Activated T-cell treated with anti-CD3 and anti-CD28 coated beads for 48 hours (primary cell): ENCODE results near the gene ZBTB46.

Experiments
- DNase-seq: peaks from one replicate; pipeline ENCODE4 v3.0.0-alpha.2; 2020; ENCODE audit warnings: low read depth

The ZBTB46 gene

GRCh38 chr20:63703976-63704748 lies 126.9 kb downstream of the ZBTB46 start:
- no peak for DNase-seq

GRCh38 chr20:63703471-63703975 lies 127.5 kb downstream of the ZBTB46 start:
- DNase-seq = no peak

GRCh38 chr20:63702751-63703470 lies 128.2 kb downstream of the ZBTB46 start:
- no peak for DNase-seq

GRCh38 chr20:63702036-63702665 lies 128.9 kb downstream of the ZBTB46 start:
- no peak for DNase-seq

GRCh38 chr20:63701329-63702035 lies 129.6 kb downstream of the ZBTB46 start:
- no peak for DNase-seq

GRCh38 chr20:63701051-63701328 lies 130.1 kb downstream of the ZBTB46 start:
- no peak for DNase-seq

GRCh38 chr20:63700199-63701050 lies 130.6 kb downstream of the ZBTB46 start:
- no peak for DNase-seq

- no peak for DNase-seq
Observed at GRCh38 chr20:63699466-63700198, 131.4 kb downstream of the ZBTB46 start.

- DNase-seq = peak; percentile 62
Observed at GRCh38 chr20:63698739-63699465, 132.2 kb downstream of the ZBTB46 start.

- no peak for DNase-seq
Observed at GRCh38 chr20:63697868-63698545, 133.1 kb downstream of the ZBTB46 start.

GRCh38 chr20:63697357-63697867 lies 133.7 kb downstream of the ZBTB46 start:
- no peak for DNase-seq

GRCh38 chr20:63696628-63697356 lies 134.3 kb downstream of the ZBTB46 start, which contains the start of gene TNFRSF6B:
TSS of gene TNFRSF6B (plus strand) at chr20:63696652. CDS start at chr20:63696768, 116 bp downstream.
- DNase-seq = no peak

GRCh38 chr20:63696306-63696627 lies 134.8 kb downstream of the ZBTB46 start:
- no peak for DNase-seq

- no peak for DNase-seq
Observed at GRCh38 chr20:63695424-63696305, 135.4 kb downstream of the ZBTB46 start.

- no peak for DNase-seq
Observed at GRCh38 chr20:63694584-63695423, 136.3 kb downstream of the ZBTB46 start.

GRCh38 chr20:63693733-63694583 lies 137.1 kb downstream of the ZBTB46 start:
- no peak for DNase-seq
